Effector memory CD4-positive, alpha-beta T cell (primary cell): ENCODE data around the gene S100A10.

ENCODE experiments used
- DNase-seq, 3 donors: peaks; one replicate each; pipeline ENCODE4 v3.0.0-alpha.2; 2020
- H3K27ac ChIP-seq: 2 replicates; pipeline ENCODE4 v1.7.0; 2013; ENCODE audit warnings: mild to moderate bottlenecking, low read length, moderate library complexity; ENCODE audit not compliant: insufficient read depth, poor library complexity, severe bottlenecking
- H3K27me3 ChIP-seq: replicated peaks from 2 replicates; pipeline ENCODE4 v1.7.0; 2013; ENCODE audit warnings: mild to moderate bottlenecking, low read length; ENCODE audit not compliant: insufficient read depth, control insufficient read depth, poor library complexity, severe bottlenecking
- H3K36me3 ChIP-seq: 2 replicates; pipeline ENCODE4 v1.7.0; 2013; ENCODE audit warnings: mild to moderate bottlenecking, low read length, moderate library complexity; ENCODE audit not compliant: control insufficient read depth, insufficient read depth
- H3K4me1 ChIP-seq: 2 replicates; pipeline ENCODE4 v1.7.0; 2013; ENCODE audit warnings: low read length, mild to moderate bottlenecking; ENCODE audit not compliant: control insufficient read depth, insufficient read depth, poor library complexity, severe bottlenecking
- H3K4me3 ChIP-seq: 2 replicates; pipeline ENCODE4 v1.7.0; 2013; ENCODE audit warnings: low read length, low read depth, mild to moderate bottlenecking; ENCODE audit not compliant: insufficient read depth, poor library complexity, severe bottlenecking
- H3K9me3 ChIP-seq: 2 replicates; pipeline ENCODE4 v1.7.0; 2013; ENCODE audit warnings: mild to moderate bottlenecking, low read length, moderate library complexity; ENCODE audit not compliant: control insufficient read depth

Gene S100A10

GRCh38 chr1:151939779-151940178 is 53.9 kb downstream of the S100A10 start:
- Histone ChIP-seq H3K9me3 (no peaks in the 10 kb centered on the region), H3K4me1 (peaks cover 3% of the 10 kb centered on the region), H3K4me3 (no peak overlapping the region), H3K27ac (no peak overlapping the region), H3K27me3 (no peaks in the 10 kb centered on the region), H3K36me3 (no peaks in the 10 kb centered on the region)
- DNase-seq = no peak

- no peak overlapping the region for H3K4me3 ChIP-seq
- no peaks in the 10 kb centered on the region for H3K27me3 ChIP-seq
- no peaks in the 10 kb centered on the region for H3K36me3 ChIP-seq
- no peak for DNase-seq
- H3K9me3 ChIP-seq = no peaks in the 10 kb centered on the region
- no peak overlapping the region for H3K27ac ChIP-seq
- H3K4me1 ChIP-seq = no peaks in the 10 kb centered on the region
Measured at GRCh38 chr1:151939141-151939540, 54.5 kb downstream of the S100A10 start.

- Histone ChIP-seq H3K27ac (no peak overlapping the region), H3K4me3 (no peak overlapping the region), H3K27me3 (no peaks in the 10 kb centered on the region), H3K36me3 (no peaks in the 10 kb centered on the region), H3K9me3 (no peaks in the 10 kb centered on the region), H3K4me1 (no peaks in the 10 kb centered on the region)
- DNase-seq = no peak
Measured at GRCh38 chr1:151936653-151937052, 57.0 kb downstream of the S100A10 start.

GRCh38 chr1:151935894-151936602 is 57.6 kb downstream of the S100A10 start:
- Histone ChIP-seq H3K27me3 (no peaks in the 10 kb centered on the region), H3K9me3 (no peaks in the 10 kb centered on the region), H3K4me1 (no peaks in the 10 kb centered on the region), H3K27ac (no peak overlapping the region), H3K36me3 (no peaks in the 10 kb centered on the region), H3K4me3 (no peak overlapping the region)
- no peak for DNase-seq

- no peak for DNase-seq
- H3K27ac ChIP-seq = no peak overlapping the region
- no peaks in the 10 kb centered on the region for H3K9me3 ChIP-seq
- H3K36me3 ChIP-seq = no peaks in the 10 kb centered on the region
- no peaks in the 10 kb centered on the region for H3K27me3 ChIP-seq
- no peak overlapping the region for H3K4me3 ChIP-seq
- H3K4me1 ChIP-seq = no peaks in the 10 kb centered on the region
Measured at GRCh38 chr1:151935154-151935553, 58.5 kb downstream of the S100A10 start.

GRCh38 chr1:151934048-151934493 is 59.6 kb downstream of the S100A10 start:
- no peaks in the 10 kb centered on the region for H3K27me3 ChIP-seq
- no peaks in the 10 kb centered on the region for H3K4me1 ChIP-seq
- H3K36me3 ChIP-seq = no peaks in the 10 kb centered on the region
- no peaks in the 10 kb centered on the region for H3K9me3 ChIP-seq
- DNase-seq = peak; percentile 16 to 37 (median 18)
- H3K27ac ChIP-seq = no peak overlapping the region
- H3K4me3 ChIP-seq = no peak overlapping the region
